NCI-H146 treated with DMSO at 0.1 percent for 48 hours (cell line): ENCODE data around the gene VAPA.
A peak's percentile ranks its signal among the peaks of the same experiment; 100 is the strongest.

Source experiments
- DNase-seq: peaks from one replicate; lab custom pipeline; 2025; ENCODE audit not compliant: unreplicated experiment; lab: John Stamatoyannopoulos, UW

The VAPA gene

GRCh38 chr18:9913151-9913525 lies 678 bp upstream of the VAPA start:
- no peak for DNase-seq

GRCh38 chr18:9914334-9914583 lies 443 bp downstream of the VAPA start:
- no peak for DNase-seq

GRCh38 chr18:9914584-9915290 lies 921 bp downstream of the VAPA start:
- peak; percentile 55 for DNase-seq

GRCh38 chr18:9915291-9916076 lies 1.7 kb downstream of the VAPA start:
- DNase-seq, result peak; percentile 51

GRCh38 chr18:9916077-9916639 lies 2.3 kb downstream of the VAPA start:
- DNase-seq, result no peak

GRCh38 chr18:9916808-9917207 lies 3.0 kb downstream of the VAPA start:
- DNase-seq, result no peak

- no peak for DNase-seq
These were observed 4.3 kb downstream of the VAPA start for GRCh38 chr18:9918016-9918680.

GRCh38 chr18:9919564-9920232 lies 5.9 kb downstream of the VAPA start:
- DNase-seq, result no peak

- no peak for DNase-seq
These were observed 8.9 kb downstream of the VAPA start for GRCh38 chr18:9922592-9923311.

- no peak for DNase-seq
These were observed 10.6 kb downstream of the VAPA start for GRCh38 chr18:9924371-9924943.

GRCh38 chr18:9925369-9925768 lies 11.6 kb downstream of the VAPA start:
- DNase-seq, result no peak

- DNase-seq, result no peak
These were observed 12.0 kb downstream of the VAPA start for GRCh38 chr18:9925795-9926194.

GRCh38 chr18:9926223-9926894 lies 12.5 kb downstream of the VAPA start:
- DNase-seq, result no peak

GRCh38 chr18:9926977-9927376 lies 13.2 kb downstream of the VAPA start:
- DNase-seq, result no peak

GRCh38 chr18:9927392-9928063 lies 13.7 kb downstream of the VAPA start:
- DNase-seq, result no peak

GRCh38 chr18:9928646-9929259 lies 14.9 kb downstream of the VAPA start:
- DNase-seq, result no peak

GRCh38 chr18:9930299-9930884 lies 16.6 kb downstream of the VAPA start:
- no peak for DNase-seq

GRCh38 chr18:9931146-9931545 lies 17.3 kb downstream of the VAPA start:
- no peak for DNase-seq

- no peak for DNase-seq
These were observed 17.9 kb downstream of the VAPA start for GRCh38 chr18:9931678-9932077.
